DOHH2 (cell line): ENCODE results near the gene PASK.

Source experiments
- H3F3A ChIP-seq: fragments of 200-600 bp; sonication (generic), shearing (Covaris generic); 2 replicates; pipeline ENCODE4 v1.6.0; 2016; ENCODE audit warnings: antibody characterized with exemption, mild to moderate bottlenecking; ENCODE audit not compliant: control insufficient read depth, insufficient read depth
- H3K27ac ChIP-seq: fragments of 200-600 bp; sonication (generic); 2 replicates; pipeline ENCODE4 v1.5.1; 2014; ENCODE audit warnings: low read depth, mild to moderate bottlenecking, low read length, moderate library complexity
- H3K27me3 ChIP-seq: fragments of 200-600 bp; sonication (generic); 2 replicates; pipeline ENCODE4 v1.6.1; 2014; ENCODE audit warnings: mild to moderate bottlenecking, low read length, mixed read lengths; ENCODE audit not compliant: control insufficient read depth
- H3K36me3 ChIP-seq: fragments of 200-600 bp; sonication (generic); 2 replicates; pipeline ENCODE4 v1.6.1; 2014; ENCODE audit warnings: mild to moderate bottlenecking, low read length, moderate library complexity, mixed read lengths; ENCODE audit not compliant: control insufficient read depth
- H3K4me1 ChIP-seq: fragments of 200-600 bp; sonication (generic); 2 replicates; pipeline ENCODE4 v1.6.1; 2014; ENCODE audit warnings: mild to moderate bottlenecking, low read length, mixed read lengths; ENCODE audit not compliant: control insufficient read depth
- H3K4me2 ChIP-seq: fragments of 200-600 bp; sonication (generic); 2 replicates; pipeline ENCODE4 v1.6.0; 2014; ENCODE audit warnings: mild to moderate bottlenecking, low read length, moderate library complexity
- H3K4me3 ChIP-seq: fragments of 200-600 bp; sonication (generic); 2 replicates; pipeline ENCODE4 v1.5.1; 2014; ENCODE audit warnings: mild to moderate bottlenecking, low read length, mixed read lengths
- H3K79me2 ChIP-seq: fragments of 200-600 bp; sonication (generic); 2 replicates; pipeline ENCODE4 v1.6.1; 2014; ENCODE audit warnings: mild to moderate bottlenecking, low read length, mixed read lengths; ENCODE audit not compliant: control insufficient read depth
- H3K9me2 ChIP-seq: fragments of 200-600 bp; sonication (generic); replicated peaks from 2 replicates; pipeline ENCODE4 v1.6.1; 2014; ENCODE audit warnings: mild to moderate bottlenecking, low read length, mixed read lengths; ENCODE audit not compliant: control insufficient read depth
- H3K9me3 ChIP-seq: fragments of 200-600 bp; sonication (generic); 2 replicates; pipeline ENCODE4 v1.6.1; 2014; ENCODE audit warnings: antibody characterized with exemption, low read length, mixed read lengths; ENCODE audit not compliant: control insufficient read depth, insufficient read depth
- H4K20me1 ChIP-seq: fragments of 200-600 bp; sonication (generic); 2 replicates; pipeline ENCODE4 v1.6.0; 2014; ENCODE audit warnings: low read depth, mild to moderate bottlenecking, antibody characterized with exemption, low read length, moderate library complexity; ENCODE audit not compliant: control insufficient read depth, insufficient read depth
- CTCF ChIP-seq: fragments of 200-600 bp; sonication (generic); IDR thresholded peaks from one replicate; pipeline ENCODE4 v1.5.1; 2014; ENCODE audit warnings: antibody characterized with exemption, mild to moderate bottlenecking, low read depth, low read length; ENCODE audit not compliant: poor library complexity, severe bottlenecking
- EZH2phosphoT487 ChIP-seq: fragments of 200-600 bp; sonication (generic); IDR thresholded peaks from 2 replicates; pipeline ENCODE4 v1.6.1; 2017; ENCODE audit warnings: borderline replicate concordance, mild to moderate bottlenecking, antibody characterized with exemption, low read length, moderate library complexity, mixed read lengths

PASK gene

GRCh38 chr2:241069821-241070281 lies 79.4 kb downstream of the PASK start:
- no peaks in the 10 kb centered on the region for H3K9me3 ChIP-seq
- no peaks in the 10 kb centered on the region for H3K27me3 ChIP-seq
- H3K4me3 ChIP-seq = no peak overlapping the region
- no peaks in the 10 kb centered on the region for H3K36me3 ChIP-seq
- no peak for TF ChIP-seq EZH2phosphoT487
- TF ChIP-seq CTCF = no peak
- H3K27ac ChIP-seq = no peak overlapping the region
- no peaks in the 10 kb centered on the region for H3F3A ChIP-seq
- no peaks in the 10 kb centered on the region for H3K79me2 ChIP-seq
- no peaks in the 10 kb centered on the region for H4K20me1 ChIP-seq
- no peak overlapping the region for H3K4me2 ChIP-seq
- H3K4me1 ChIP-seq = no peaks in the 10 kb centered on the region
- no peaks in the 10 kb centered on the region for H3K9me2 ChIP-seq

GRCh38 chr2:241068942-241069810 lies 80.1 kb downstream of the PASK start:
- Histone ChIP-seq H3K36me3 (no peaks in the 10 kb centered on the region), H4K20me1 (no peaks in the 10 kb centered on the region), H3K4me3 (no peak overlapping the region), H3K27ac (no peak overlapping the region), H3K9me2 (no peaks in the 10 kb centered on the region), H3K27me3 (no peaks in the 10 kb centered on the region), H3K9me3 (no peaks in the 10 kb centered on the region), H3K4me1 (0 out of 2 replicates have a peak, but pooled peaks cover 2% of the 10 kb centered on the region), H3K4me2 (no peak overlapping the region), H3K79me2 (no peaks in the 10 kb centered on the region), H3F3A (no peaks in the 10 kb centered on the region)
- TF ChIP-seq EZH2phosphoT487 (no peak), CTCF (no peak)

DNA sequence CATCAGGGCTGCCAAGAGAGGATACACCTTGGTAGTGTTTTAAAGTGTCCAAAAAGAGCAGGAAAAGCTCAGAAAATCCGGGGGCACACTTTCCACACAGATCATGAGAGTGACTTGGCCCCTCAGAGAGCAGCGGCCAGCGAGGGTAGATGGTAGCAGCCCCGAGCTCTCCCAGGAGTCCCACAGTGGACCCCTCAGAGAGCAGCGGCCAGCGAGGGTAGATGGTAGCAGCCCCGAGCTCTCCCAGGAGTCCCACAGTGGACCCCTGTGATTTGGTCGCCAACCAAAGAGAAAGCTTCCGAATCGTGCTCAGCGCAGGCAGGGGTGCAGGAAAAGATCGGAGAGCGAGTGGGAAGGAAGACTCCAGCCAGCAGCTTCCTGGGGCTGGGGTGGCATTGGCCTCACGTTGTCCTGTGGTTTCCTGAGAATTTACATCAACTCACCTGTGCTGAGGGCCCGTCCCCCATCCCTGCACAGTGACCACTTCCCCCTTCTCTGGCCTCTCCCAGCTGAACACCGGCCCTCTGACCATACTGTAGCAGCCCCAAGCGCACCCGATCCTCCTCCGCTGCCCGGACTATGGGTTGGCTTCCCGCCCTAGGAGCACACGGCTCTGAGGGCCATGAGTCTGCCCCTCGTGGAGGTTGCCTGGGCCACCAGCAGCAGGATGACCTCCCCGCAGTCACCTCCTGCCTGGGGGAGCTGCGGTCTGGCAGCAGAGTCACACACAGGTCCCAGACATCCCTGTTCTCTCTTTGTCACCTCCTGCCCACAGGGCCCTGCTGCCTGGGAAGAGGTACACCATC lies 80.9 kb downstream of the PASK start:
- H3K9me2 ChIP-seq = no peaks in the 10 kb centered on the region
- no peak overlapping the region for H3K4me3 ChIP-seq
- H4K20me1 ChIP-seq = no peaks in the 10 kb centered on the region
- H3K4me1 ChIP-seq = peaks cover 6% of the 10 kb centered on the region; the same call in 1 of the 2 replicates
- no peak for TF ChIP-seq EZH2phosphoT487
- TF ChIP-seq CTCF = no peak
- H3K27ac ChIP-seq = no peak overlapping the region
- no peaks in the 10 kb centered on the region for H3F3A ChIP-seq
- H3K79me2 ChIP-seq = no peaks in the 10 kb centered on the region
- no peaks in the 10 kb centered on the region for H3K36me3 ChIP-seq
- no peaks in the 10 kb centered on the region; the same call in 1 of the 2 replicates for H3K27me3 ChIP-seq
- H3K4me2 ChIP-seq = no peak overlapping the region
- no peaks in the 10 kb centered on the region for H3K9me3 ChIP-seq
